ENCODE results near the gene CHCHD10. TPM values are rescaled to one million over a fixed set of nuclear protein-coding genes. Genes with fewer than 3 reads are reported as not detected.

The CHCHD10 gene
- total and polyA plus RNA-seq, 2 of the 13 experiments (the other 11 are each of a cell fraction or from before 2014, with no cell fraction given) = 37.0 to 62.8 TPM

DNA sequence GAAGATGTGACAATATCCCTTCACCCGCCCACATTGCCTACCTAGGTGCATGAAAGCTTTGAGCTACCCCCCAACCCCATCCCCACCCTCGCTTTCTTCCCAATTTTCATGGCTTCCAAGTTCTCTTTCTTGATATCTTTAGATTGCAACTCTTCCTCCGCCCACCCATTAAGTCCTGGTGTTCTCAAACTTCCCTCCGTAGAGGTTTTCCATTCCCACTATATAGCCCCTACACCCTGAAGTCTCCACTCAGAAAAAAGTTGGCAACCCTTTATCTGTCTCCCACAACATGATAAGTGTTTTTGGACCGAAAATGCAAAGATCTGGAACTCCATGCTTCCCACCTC, 17.4 kb downstream of the CHCHD10 start:
- CTCF ChIA-PET (ENCODE audit: low intra/inter-chr PET ratio, low total read pairs) = no interaction called here

More for the DNA sequence above, 17.4 kb downstream of the CHCHD10 start:
- Histone ChIP-seq H4K20me1 (ENCODE audit: insufficient read depth, low read length) (no peaks in the 10 kb centered on the region), H3K27ac (ENCODE audit: extremely low read length, insufficient read depth, low read length) (peak overlapping the region; percentile 45), H3K4me1 (ENCODE audit: insufficient read depth, low read length) (peaks cover 23% of the 10 kb centered on the region), H3K36me3 (replicated peaks in 1 of 2; ENCODE audit: control insufficient read depth in 1 of 2, insufficient read depth in 2 of 2, low read length in 2 of 2) (no peaks in the 10 kb centered on the region), H3K4me3 (replicated peaks in 1 of 3; ENCODE audit: insufficient read depth in 1 of 3, low read depth in 2 of 3, low read length in 3 of 3) (peak overlapping the region; percentile 78 to 92 (median 89)), H3K79me2 (ENCODE audit: insufficient read depth, low read length) (peaks cover 7% of the 10 kb centered on the region), H3K27me3 (ENCODE audit: control insufficient read depth in 1 of 2, insufficient read depth in 2 of 2, low read length in 2 of 2) (no peaks in the 10 kb centered on the region), H3K4me2 (ENCODE audit: low read depth, low read length) (peak overlapping the region; percentile 92), H3K9ac (ENCODE audit: insufficient read depth, low read depth, low read length) (peak overlapping the region; percentile 69), H2AFZ (ENCODE audit: low read length) (no peak overlapping the region), H3K9me3 (ENCODE audit: low read length) (no peaks in the 10 kb centered on the region)
- POLR2A ChIA-PET = interaction anchor here (0.6 to 4.9 kb wide), 9 partner anchors 9 to 99 kb away, joined by 3 to 52 read pairs (median 4); partner anchors contain the start of genes C22orf15 and CHCHD10
- DNase-seq (ENCODE audit: low spot score) (no peak), FAIRE-seq (no peak), ATAC-seq (no peak)
- BruUV-seq (replicated peaks) = no TSS peak
- TF ChIP-seq ZNF251 (CRISPR knock-in tag; IDR thresholded peaks at IDR 0.05) = no peak
- TF ChIP-seq ATF6 (CRISPR knock-in tag; conservative IDR thresholded peaks at IDR 0.05) = no peak
- TF ChIP-seq, protein P1, sequence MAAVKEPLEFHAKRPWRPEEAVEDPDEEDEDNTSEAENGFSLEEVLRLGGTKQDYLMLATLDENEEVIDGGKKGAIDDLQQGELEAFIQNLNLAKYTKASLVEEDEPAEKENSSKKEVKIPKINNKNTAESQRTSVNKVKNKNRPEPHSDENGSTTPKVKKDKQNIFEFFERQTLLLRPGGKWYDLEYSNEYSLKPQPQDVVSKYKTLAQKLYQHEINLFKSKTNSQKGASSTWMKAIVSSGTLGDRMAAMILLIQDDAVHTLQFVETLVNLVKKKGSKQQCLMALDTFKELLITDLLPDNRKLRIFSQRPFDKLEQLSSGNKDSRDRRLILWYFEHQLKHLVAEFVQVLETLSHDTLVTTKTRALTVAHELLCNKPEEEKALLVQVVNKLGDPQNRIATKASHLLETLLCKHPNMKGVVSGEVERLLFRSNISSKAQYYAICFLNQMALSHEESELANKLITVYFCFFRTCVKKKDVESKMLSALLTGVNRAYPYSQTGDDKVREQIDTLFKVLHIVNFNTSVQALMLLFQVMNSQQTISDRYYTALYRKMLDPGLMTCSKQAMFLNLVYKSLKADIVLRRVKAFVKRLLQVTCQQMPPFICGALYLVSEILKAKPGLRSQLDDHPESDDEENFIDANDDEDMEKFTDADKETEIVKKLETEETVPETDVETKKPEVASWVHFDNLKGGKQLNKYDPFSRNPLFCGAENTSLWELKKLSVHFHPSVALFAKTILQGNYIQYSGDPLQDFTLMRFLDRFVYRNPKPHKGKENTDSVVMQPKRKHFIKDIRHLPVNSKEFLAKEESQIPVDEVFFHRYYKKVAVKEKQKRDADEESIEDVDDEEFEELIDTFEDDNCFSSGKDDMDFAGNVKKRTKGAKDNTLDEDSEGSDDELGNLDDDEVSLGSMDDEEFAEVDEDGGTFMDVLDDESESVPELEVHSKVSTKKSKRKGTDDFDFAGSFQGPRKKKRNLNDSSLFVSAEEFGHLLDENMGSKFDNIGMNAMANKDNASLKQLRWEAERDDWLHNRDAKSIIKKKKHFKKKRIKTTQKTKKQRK (IDR thresholded peaks at IDR 0.05; ENCODE audit: low read length) = no peak
- TF ChIP-seq, protein P2, sequence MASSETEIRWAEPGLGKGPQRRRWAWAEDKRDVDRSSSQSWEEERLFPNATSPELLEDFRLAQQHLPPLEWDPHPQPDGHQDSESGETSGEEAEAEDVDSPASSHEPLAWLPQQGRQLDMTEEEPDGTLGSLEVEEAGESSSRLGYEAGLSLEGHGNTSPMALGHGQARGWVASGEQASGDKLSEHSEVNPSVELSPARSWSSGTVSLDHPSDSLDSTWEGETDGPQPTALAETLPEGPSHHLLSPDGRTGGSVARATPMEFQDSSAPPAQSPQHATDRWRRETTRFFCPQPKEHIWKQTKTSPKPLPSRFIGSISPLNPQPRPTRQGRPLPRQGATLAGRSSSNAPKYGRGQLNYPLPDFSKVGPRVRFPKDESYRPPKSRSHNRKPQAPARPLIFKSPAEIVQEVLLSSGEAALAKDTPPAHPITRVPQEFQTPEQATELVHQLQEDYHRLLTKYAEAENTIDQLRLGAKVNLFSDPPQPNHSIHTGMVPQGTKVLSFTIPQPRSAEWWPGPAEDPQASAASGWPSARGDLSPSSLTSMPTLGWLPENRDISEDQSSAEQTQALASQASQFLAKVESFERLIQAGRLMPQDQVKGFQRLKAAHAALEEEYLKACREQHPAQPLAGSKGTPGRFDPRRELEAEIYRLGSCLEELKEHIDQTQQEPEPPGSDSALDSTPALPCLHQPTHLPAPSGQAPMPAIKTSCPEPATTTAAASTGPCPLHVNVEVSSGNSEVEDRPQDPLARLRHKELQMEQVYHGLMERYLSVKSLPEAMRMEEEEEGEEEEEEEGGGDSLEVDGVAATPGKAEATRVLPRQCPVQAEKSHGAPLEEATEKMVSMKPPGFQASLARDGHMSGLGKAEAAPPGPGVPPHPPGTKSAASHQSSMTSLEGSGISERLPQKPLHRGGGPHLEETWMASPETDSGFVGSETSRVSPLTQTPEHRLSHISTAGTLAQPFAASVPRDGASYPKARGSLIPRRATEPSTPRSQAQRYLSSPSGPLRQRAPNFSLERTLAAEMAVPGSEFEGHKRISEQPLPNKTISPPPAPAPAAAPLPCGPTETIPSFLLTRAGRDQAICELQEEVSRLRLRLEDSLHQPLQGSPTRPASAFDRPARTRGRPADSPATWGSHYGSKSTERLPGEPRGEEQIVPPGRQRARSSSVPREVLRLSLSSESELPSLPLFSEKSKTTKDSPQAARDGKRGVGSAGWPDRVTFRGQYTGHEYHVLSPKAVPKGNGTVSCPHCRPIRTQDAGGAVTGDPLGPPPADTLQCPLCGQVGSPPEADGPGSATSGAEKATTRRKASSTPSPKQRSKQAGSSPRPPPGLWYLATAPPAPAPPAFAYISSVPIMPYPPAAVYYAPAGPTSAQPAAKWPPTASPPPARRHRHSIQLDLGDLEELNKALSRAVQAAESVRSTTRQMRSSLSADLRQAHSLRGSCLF (CRISPR knock-in tag; IDR thresholded peaks at IDR 0.05; ENCODE audit: borderline replicate concordance) = no peak
- TF ChIP-seq RORA (CRISPR knock-in tag; IDR thresholded peaks at IDR 0.05) = no peak
- TF ChIP-seq ZNF230 (CRISPR knock-in tag; IDR thresholded peaks at IDR 0.05) = no peak
- in situ Hi-C loops (cut with HindIII; ENCODE audit: extremely low pct_ligation_motif_present, low pct_unique_long_range_greater_than_20kb) (no loop called here), intact Hi-C loops (cut with micrococcal nuclease; ENCODE audit: unreplicated experiment) (no loop called here)
- WGBS (ENCODE audit: low lambda C conversion rate) = 35% methylated on average over 5 of the region's 5 CpGs
